Karpas-422 (cell line): ENCODE data around the gene WDR36. TPM values are rescaled to one million over a fixed set of nuclear protein-coding genes. Genes with fewer than 3 reads are reported as not detected.

Experiments used
- DNase-seq: peaks from one replicate; pipeline ENCODE4 v3.0.0-alpha.2; 2015
- H2AFZ ChIP-seq: fragments of 200-600 bp; sonication (generic); 2 replicates; pipeline ENCODE4 v1.6.1; 2014; ENCODE audit warnings: antibody characterized with exemption, low read length, mixed read lengths
- H3K27ac ChIP-seq: fragments of 200-600 bp; sonication (generic); 2 replicates; pipeline ENCODE4 v1.5.1; 2014; ENCODE audit warnings: mild to moderate bottlenecking, low read length, moderate library complexity
- H3K27me3 ChIP-seq: fragments of 200-600 bp; sonication (generic); 2 replicates; pipeline ENCODE4 v1.6.1; 2014; ENCODE audit warnings: low read length, mixed read lengths
- H3K36me3 ChIP-seq: fragments of 200-600 bp; sonication (generic); 2 replicates; pipeline ENCODE4 v1.6.1; 2014; ENCODE audit warnings: low read length, mixed read lengths; ENCODE audit not compliant: insufficient read depth
- H3K4me1 ChIP-seq: fragments of 200-600 bp; sonication (generic); 2 replicates; pipeline ENCODE4 v1.6.1; 2014; ENCODE audit warnings: mild to moderate bottlenecking, low read length, mixed read lengths
- H3K4me2 ChIP-seq: fragments of 200-600 bp; sonication (generic); 2 replicates; pipeline ENCODE4 v1.6.1; 2014; ENCODE audit warnings: low read length, low read depth, mild to moderate bottlenecking; ENCODE audit not compliant: poor library complexity, severe bottlenecking
- H3K4me3 ChIP-seq: fragments of 200-600 bp; sonication (generic); 2 replicates; pipeline ENCODE4 v1.5.1; 2014; ENCODE audit warnings: mild to moderate bottlenecking, antibody characterized with exemption, low read length, mixed read lengths
- H3K79me2 ChIP-seq: fragments of 200-600 bp; sonication (generic); 2 replicates; pipeline ENCODE4 v1.6.1; 2014; ENCODE audit warnings: mild to moderate bottlenecking, low read length, mixed read lengths
- H3K9ac ChIP-seq: fragments of 200-600 bp; sonication (generic); 2 replicates; pipeline ENCODE4 v1.6.0; 2014; ENCODE audit warnings: low read length
- H3K9me2 ChIP-seq: fragments of 200-600 bp; sonication (generic), shearing (Covaris generic); replicated peaks from 2 replicates; pipeline ENCODE4 v1.6.0; 2014; ENCODE audit warnings: mild to moderate bottlenecking, low read length, moderate library complexity; ENCODE audit not compliant: insufficient read depth
- H3K9me3 ChIP-seq: fragments of 300-700, 200-600 bp; sonication (generic); 2 replicates; pipeline ENCODE4 v1.6.1; 2014; ENCODE audit warnings: low read length, mixed read lengths
- H4K20me1 ChIP-seq: fragments of 200-600 bp; sonication (generic); 2 replicates; pipeline ENCODE4 v1.6.1; 2014; ENCODE audit warnings: mild to moderate bottlenecking, antibody characterized with exemption, low read length, low read depth; ENCODE audit not compliant: insufficient read depth
- total RNA-seq: library from RNA; depleted of rRNA; stranded (reverse); fragments of >200 nt; shearing (Covaris generic); gene quantifications from 2 replicates; pipeline ENCODE4 v1.2.3, GENCODE V29; 2014; ENCODE audit warnings: low replicate concordance

WDR36 gene
- total RNA-seq, 1 experiment from 2014 or later: 73.5 TPM

DNA sequence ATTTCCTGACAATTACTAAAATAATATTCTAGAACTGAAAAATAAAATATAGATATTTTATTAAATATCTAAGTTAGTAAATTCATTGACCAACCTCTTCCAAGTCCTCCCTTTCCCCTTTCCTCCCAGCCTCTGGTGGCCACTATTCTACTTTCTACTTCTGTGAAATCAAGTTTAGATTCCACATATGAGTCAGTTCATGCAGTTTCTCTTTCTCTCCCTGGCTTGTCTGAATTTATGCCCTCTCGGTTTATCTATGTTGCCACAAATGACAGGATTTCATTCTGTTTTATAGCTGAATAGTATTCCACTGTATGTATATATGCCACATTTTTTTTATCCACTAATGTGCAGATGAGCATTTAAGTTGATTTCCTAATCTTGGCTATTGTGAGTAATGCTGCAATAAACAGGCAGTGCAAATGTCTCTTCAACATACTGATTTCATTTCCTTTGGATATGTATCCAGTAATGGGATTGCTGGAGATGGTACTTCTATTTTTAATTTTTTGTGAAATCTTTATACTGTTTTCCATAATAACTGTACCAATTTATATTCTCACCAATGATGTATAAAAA is 52.3 kb downstream of the WDR36 start:
- no peaks in the 10 kb centered on the region for H3K4me1 ChIP-seq
- H3K9me3 ChIP-seq: no peaks in the 10 kb centered on the region
- no peaks in the 10 kb centered on the region for H3K79me2 ChIP-seq
- H2AFZ ChIP-seq: no peak overlapping the region
- H3K27ac ChIP-seq: no peak overlapping the region
- no peaks in the 10 kb centered on the region for H3K36me3 ChIP-seq
- no peak for DNase-seq
- H3K4me3 ChIP-seq: no peak overlapping the region
- H3K27me3 ChIP-seq: no peaks in the 10 kb centered on the region
- H3K4me2 ChIP-seq: no peak overlapping the region
- H3K9ac ChIP-seq: no peak overlapping the region
- H3K9me2 ChIP-seq: no peaks in the 10 kb centered on the region
- no peaks in the 10 kb centered on the region for H4K20me1 ChIP-seq

DNA sequence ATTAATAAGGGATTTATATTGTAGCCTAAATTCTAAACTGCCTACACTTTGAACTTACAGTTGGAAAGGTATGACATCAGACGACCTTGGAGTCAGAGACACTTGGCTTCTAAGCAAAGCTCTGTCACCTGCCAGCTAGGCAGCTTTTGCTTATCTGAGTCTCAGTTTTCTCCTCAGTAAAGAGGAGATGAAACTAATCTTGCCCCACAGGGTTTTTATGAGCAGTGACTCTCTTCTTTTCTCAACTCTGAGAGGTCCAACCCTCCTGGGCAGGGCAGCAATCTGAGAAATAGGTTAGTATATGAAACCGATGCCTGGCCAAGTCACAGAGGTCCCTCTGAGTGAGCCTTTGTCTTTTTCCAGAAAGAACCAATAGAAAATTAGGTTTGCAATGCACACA is 53.9 kb downstream of the WDR36 start:
- H3K79me2 ChIP-seq: no peaks in the 10 kb centered on the region
- no peak overlapping the region for H3K27ac ChIP-seq
- H3K36me3 ChIP-seq: no peaks in the 10 kb centered on the region
- H3K9me3 ChIP-seq: no peaks in the 10 kb centered on the region
- DNase-seq: no peak
- no peak overlapping the region for H3K4me2 ChIP-seq
- H3K4me1 ChIP-seq: no peaks in the 10 kb centered on the region
- H4K20me1 ChIP-seq: no peaks in the 10 kb centered on the region
- H2AFZ ChIP-seq: no peak overlapping the region
- H3K27me3 ChIP-seq: no peaks in the 10 kb centered on the region
- no peak overlapping the region for H3K9ac ChIP-seq
- H3K9me2 ChIP-seq: no peaks in the 10 kb centered on the region
- no peak overlapping the region for H3K4me3 ChIP-seq

DNA sequence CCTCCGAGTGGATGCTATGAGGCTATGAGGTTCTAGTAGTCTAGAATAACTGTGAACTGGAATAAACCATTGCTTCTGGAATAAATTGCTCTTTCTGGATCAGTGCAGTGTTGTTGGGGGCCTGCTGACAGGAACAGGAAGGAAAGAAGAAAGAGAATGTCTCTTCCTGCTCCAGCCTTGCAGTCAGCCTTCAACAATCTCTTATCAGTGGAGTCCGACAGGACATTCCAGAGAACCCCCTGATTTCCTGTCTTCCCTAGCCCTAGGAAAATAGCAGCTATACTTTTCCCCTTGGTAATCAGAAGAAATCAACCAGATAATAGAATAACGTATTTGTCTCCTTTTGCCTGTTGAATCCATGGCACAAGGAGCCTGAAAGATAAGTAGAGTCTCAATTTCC is 55.4 kb downstream of the WDR36 start:
- no peaks in the 10 kb centered on the region for H3K36me3 ChIP-seq
- no peaks in the 10 kb centered on the region for H3K4me1 ChIP-seq
- no peak overlapping the region for H2AFZ ChIP-seq
- H3K9ac ChIP-seq: no peak overlapping the region
- no peaks in the 10 kb centered on the region for H3K9me2 ChIP-seq
- no peak overlapping the region for H3K27ac ChIP-seq
- no peak overlapping the region for H3K4me2 ChIP-seq
- no peak overlapping the region for H3K4me3 ChIP-seq
- H3K27me3 ChIP-seq: no peaks in the 10 kb centered on the region
- no peaks in the 10 kb centered on the region for H3K9me3 ChIP-seq
- H3K79me2 ChIP-seq: no peaks in the 10 kb centered on the region
- no peaks in the 10 kb centered on the region for H4K20me1 ChIP-seq
- DNase-seq: no peak

DNA sequence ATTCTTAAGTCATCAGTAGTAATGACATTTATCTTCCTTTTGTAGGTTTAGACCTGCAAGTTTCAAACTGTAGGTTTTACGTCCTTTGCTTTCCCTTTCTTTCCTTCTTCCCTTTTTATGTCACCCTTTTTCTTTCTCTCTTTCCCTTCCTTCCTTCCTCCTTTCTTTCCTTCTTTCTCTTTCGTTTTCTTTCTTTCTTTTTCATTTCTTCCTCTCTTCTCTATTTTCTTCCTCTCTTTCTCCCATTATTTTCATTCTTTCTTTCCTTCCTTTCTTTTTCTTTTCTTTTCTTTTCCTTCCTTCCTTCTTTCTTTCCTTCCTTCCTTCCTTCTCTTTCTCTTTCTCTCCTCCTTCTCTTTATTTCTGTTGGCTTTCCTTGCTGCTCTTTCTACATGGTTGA is 59.9 kb downstream of the WDR36 start:
- Histone ChIP-seq H3K79me2 (no peaks in the 10 kb centered on the region), H3K9me2 (no peaks in the 10 kb centered on the region), H4K20me1 (no peaks in the 10 kb centered on the region), H3K9ac (no peak overlapping the region), H2AFZ (no peak overlapping the region), H3K4me1 (no peaks in the 10 kb centered on the region), H3K27ac (no peak overlapping the region), H3K27me3 (no peaks in the 10 kb centered on the region), H3K9me3 (no peaks in the 10 kb centered on the region), H3K4me3 (no peak overlapping the region), H3K4me2 (no peak overlapping the region), H3K36me3 (no peaks in the 10 kb centered on the region)
- DNase-seq: no peak

DNA sequence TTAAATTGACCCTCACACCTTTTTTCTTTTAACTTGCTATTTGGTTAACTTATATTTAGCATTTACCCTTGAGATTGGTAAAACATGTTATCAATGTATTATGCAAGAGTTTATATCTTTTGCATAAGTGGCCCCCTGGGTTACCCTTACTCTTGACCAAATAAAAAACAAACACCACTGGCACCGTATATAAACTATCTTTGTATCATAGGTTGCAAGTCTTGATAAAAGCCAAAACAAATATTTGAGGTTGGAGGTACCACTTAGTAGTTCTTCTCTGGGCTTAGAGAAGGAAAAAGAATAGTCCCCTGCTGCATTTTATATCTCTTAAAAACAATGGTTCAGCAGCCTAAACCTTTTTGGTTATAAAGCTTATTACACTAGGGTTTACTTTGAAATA is 61.3 kb downstream of the WDR36 start:
- Histone ChIP-seq H3K4me1 (no peaks in the 10 kb centered on the region), H3K27ac (no peak overlapping the region), H3K9ac (no peak overlapping the region), H2AFZ (no peak overlapping the region), H3K36me3 (no peaks in the 10 kb centered on the region), H3K9me3 (no peaks in the 10 kb centered on the region), H4K20me1 (no peaks in the 10 kb centered on the region), H3K9me2 (no peaks in the 10 kb centered on the region), H3K4me2 (no peak overlapping the region), H3K79me2 (no peaks in the 10 kb centered on the region), H3K27me3 (no peaks in the 10 kb centered on the region), H3K4me3 (no peak overlapping the region)
- DNase-seq: no peak

DNA sequence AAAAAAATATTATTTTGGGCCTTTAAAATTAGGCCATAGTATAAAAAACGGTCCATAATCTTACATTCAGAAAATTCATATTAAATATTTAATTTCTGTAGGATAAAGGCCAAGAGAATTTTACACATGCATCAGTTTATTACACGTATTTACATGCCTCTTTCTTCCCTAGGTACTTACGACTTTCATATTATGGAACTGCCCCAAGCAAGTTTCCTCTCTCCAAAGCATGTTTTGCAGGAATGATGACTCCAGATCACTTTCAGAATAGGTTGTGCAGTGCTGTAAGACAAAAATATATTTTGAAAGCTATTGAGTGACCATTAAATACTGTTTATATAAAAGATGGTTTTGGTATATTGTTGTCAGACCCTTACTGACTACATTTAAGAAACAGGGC is 61.8 kb downstream of the WDR36 start:
- H4K20me1 ChIP-seq: no peaks in the 10 kb centered on the region
- no peak overlapping the region for H3K27ac ChIP-seq
- no peaks in the 10 kb centered on the region for H3K4me1 ChIP-seq
- H3K79me2 ChIP-seq: no peaks in the 10 kb centered on the region
- H3K36me3 ChIP-seq: no peaks in the 10 kb centered on the region
- H3K9me3 ChIP-seq: no peaks in the 10 kb centered on the region
- no peak overlapping the region for H3K9ac ChIP-seq
- H3K4me2 ChIP-seq: no peak overlapping the region
- no peaks in the 10 kb centered on the region for H3K9me2 ChIP-seq
- no peaks in the 10 kb centered on the region for H3K27me3 ChIP-seq
- no peak overlapping the region for H3K4me3 ChIP-seq
- DNase-seq: no peak
- no peak overlapping the region for H2AFZ ChIP-seq

DNA sequence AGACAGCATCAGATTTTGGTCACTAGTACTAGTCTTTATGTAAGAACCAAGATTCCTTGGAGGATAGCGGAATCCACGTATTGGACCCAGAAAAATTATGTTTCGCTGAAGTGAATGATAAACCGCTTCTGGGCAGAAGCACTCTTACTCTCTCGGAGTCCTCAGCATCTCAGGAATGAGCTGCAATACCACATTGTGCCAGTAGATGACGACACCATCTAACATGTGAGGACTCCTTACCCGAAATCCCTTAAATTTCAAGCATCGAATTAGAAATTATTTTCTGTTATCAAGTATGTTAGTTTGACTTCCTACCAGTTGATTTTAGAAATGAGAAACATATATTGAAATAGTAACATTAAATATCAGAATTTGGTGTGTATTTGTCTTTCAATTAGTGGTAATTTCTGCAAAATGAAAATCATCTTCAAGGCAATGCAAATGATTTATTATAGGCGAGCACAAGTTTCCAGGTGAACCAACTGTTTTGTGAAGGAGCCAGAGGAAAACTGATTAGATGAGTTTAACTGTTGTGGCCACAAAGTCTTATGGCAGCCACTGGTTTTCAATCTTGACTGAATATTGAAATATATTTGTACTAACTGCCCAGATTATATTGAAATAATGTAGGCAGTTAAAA is 66.1 kb downstream of the WDR36 start:
- no peaks in the 10 kb centered on the region for H3K9me3 ChIP-seq
- H4K20me1 ChIP-seq: no peaks in the 10 kb centered on the region
- no peaks in the 10 kb centered on the region for H3K27me3 ChIP-seq
- peak; percentile 93 for DNase-seq
- no peaks in the 10 kb centered on the region for H3K9me2 ChIP-seq
- H2AFZ ChIP-seq: no peak overlapping the region
- H3K4me3 ChIP-seq: no peak overlapping the region
- H3K79me2 ChIP-seq: no peaks in the 10 kb centered on the region
- H3K27ac ChIP-seq: no peak overlapping the region
- no peaks in the 10 kb centered on the region for H3K4me1 ChIP-seq
- H3K4me2 ChIP-seq: no peak overlapping the region
- H3K9ac ChIP-seq: no peak overlapping the region
- no peaks in the 10 kb centered on the region for H3K36me3 ChIP-seq

DNA sequence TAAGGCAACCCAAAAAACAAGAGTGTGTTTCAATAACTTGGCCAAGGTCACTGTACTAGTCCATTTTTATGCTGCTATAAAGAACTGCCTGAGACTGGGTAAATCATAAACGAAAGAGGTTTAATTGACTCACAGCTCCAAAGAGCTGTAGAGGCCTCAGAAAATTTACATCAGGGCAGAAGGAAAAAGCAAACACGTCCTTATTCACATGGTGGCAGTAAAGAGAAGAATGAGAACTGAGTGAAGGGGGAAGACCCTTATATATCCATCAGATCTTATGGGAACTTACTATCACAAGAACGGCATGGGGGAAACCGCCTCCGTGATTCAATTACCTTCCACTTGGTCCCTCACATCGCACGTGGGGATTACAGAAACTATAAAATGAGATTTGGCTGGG is 67.7 kb downstream of the WDR36 start:
- Histone ChIP-seq H4K20me1 (no peaks in the 10 kb centered on the region), H3K4me1 (no peaks in the 10 kb centered on the region), H3K9me2 (no peaks in the 10 kb centered on the region), H3K4me2 (no peak overlapping the region), H3K27me3 (no peaks in the 10 kb centered on the region), H3K36me3 (no peaks in the 10 kb centered on the region), H3K4me3 (no peak overlapping the region), H2AFZ (no peak overlapping the region), H3K79me2 (no peaks in the 10 kb centered on the region), H3K9me3 (no peaks in the 10 kb centered on the region), H3K27ac (no peak overlapping the region), H3K9ac (no peak overlapping the region)
- DNase-seq: no peak
